B cell (primary cell): ENCODE data around the gene STK24.

Experiments
- EZH2 ChIP-seq: IDR thresholded peaks from 2 replicates; pipeline ENCODE4 v1.6.1; 2012; ENCODE audit warnings: borderline replicate concordance, low read depth, mild to moderate bottlenecking, moderate library complexity, low read length; ENCODE audit not compliant: insufficient read depth, poor library complexity, severe bottlenecking
- TF ChIP-seq, protein P1 (sequence below): fragments of 200-600 bp; IDR thresholded peaks from one replicate; pipeline ENCODE4 v1.8.0; 2022; ENCODE audit warnings: antibody characterized with exemption, mild to moderate bottlenecking

DNA sequence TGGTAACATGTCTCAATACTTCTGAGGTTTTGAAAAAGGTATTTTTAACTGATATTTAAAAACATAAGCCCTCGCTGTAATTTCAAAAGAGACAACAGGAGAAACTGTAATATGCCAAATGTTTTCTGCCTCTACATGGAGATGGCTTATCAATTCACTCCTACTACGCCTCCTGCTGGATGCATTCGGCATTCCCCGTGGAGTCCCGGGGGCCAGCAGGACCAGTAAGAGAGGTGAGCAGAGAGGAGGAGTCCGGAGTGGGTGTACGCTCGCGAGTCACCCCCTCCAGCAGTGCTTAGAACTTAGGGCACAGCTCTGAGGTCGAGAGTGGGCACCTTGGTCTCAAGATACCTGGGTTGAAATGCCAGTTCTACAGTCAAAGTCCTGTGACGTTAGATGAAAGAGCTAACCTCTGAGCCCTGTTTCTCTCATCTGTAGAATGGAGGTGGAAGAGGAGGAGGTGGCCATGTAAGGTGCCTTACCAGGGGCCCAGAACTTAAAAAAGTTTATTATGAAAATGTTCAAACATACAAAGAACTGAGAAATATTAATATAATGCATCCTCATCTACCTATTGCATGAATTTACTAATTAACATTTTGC, 110.2 kb downstream of the STK24 start:
- TF ChIP-seq, protein P1, sequence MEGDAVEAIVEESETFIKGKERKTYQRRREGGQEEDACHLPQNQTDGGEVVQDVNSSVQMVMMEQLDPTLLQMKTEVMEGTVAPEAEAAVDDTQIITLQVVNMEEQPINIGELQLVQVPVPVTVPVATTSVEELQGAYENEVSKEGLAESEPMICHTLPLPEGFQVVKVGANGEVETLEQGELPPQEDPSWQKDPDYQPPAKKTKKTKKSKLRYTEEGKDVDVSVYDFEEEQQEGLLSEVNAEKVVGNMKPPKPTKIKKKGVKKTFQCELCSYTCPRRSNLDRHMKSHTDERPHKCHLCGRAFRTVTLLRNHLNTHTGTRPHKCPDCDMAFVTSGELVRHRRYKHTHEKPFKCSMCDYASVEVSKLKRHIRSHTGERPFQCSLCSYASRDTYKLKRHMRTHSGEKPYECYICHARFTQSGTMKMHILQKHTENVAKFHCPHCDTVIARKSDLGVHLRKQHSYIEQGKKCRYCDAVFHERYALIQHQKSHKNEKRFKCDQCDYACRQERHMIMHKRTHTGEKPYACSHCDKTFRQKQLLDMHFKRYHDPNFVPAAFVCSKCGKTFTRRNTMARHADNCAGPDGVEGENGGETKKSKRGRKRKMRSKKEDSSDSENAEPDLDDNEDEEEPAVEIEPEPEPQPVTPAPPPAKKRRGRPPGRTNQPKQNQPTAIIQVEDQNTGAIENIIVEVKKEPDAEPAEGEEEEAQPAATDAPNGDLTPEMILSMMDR: peak; percentile 61
- no peak for TF ChIP-seq EZH2
